GM19351 (cell line): ENCODE data around the gene TMEM11.
"Not testable (repeated sequence)": the region's sequence is repeated elsewhere in the genome, so short reads cannot be mapped to it uniquely, and the experiment has no call there.

Experiments
- ATAC-seq: cut with Tn5 transposase; IDR thresholded peaks from one replicate; pipeline ENCODE4 v1.9.1; 2021; ENCODE audit warnings: mild to moderate bottlenecking, moderate library complexity; ENCODE audit not compliant: unreplicated experiment

Gene TMEM11

GRCh38 chr17:21212826-21213637 is 929 bp downstream of the TMEM11 start:
- ATAC-seq = no peak

DNA sequence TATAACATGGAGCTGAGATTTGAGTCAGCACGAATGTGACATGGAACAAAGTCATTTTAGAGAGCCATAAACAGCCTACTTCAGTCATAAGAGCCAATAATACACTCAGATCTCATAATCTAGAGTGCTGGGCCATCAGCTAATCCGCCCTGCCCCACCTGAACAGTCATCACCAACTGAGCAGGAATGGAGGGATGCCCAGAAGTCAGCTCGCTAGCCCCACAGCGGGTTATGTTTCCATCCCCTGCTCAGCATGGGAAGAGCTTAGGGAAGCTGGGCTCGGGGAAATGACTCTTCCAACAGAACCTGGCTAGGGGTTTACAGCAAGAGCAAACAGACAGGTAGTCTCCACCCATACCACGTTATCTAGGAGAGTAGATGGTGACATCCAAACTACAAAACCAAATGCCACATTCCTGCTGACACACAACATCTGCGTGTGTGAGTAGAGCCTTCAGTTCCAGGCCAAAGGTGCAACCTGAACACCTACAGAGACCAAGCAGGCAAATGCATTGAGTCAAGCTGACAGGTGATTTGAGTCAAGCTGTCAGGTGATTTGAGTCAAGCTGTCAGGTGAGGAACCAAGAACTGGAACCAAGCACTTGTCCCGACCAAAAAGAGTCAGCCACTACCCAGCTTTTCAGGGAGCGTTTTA is 2.0 kb downstream of the TMEM11 start:
- no peak for ATAC-seq

DNA sequence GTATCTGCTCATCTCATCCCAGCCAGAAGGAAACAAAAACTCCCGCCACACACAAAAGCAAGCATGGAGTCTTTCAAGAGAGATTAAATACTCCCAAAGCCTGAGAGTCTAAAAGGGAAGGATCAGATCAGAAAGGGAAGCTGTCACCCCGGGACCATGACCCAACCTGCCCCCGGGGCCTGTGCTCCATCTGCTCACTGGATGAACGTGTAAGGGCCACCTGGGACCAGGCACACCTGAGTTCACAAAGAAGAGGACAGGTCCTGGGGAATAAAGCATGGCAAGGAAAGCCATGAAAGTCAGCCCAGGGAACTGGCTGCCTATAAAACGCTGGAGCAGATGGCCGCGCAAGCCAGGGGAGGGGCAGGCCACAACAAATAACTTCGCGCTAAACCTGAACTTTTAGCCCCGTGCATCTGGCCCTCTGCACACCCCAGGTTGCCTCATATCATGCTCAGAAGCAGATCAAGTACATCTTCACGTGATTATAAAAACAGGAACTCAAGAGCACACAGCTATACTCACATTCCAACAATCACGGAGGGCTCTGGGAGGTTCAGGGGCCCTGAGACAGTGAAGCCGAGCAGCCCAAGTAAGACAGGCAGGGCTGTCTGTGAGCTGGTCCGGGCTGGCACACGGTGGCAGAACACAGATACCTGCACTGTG is 3.4 kb downstream of the TMEM11 start:
- ATAC-seq = no peak

DNA sequence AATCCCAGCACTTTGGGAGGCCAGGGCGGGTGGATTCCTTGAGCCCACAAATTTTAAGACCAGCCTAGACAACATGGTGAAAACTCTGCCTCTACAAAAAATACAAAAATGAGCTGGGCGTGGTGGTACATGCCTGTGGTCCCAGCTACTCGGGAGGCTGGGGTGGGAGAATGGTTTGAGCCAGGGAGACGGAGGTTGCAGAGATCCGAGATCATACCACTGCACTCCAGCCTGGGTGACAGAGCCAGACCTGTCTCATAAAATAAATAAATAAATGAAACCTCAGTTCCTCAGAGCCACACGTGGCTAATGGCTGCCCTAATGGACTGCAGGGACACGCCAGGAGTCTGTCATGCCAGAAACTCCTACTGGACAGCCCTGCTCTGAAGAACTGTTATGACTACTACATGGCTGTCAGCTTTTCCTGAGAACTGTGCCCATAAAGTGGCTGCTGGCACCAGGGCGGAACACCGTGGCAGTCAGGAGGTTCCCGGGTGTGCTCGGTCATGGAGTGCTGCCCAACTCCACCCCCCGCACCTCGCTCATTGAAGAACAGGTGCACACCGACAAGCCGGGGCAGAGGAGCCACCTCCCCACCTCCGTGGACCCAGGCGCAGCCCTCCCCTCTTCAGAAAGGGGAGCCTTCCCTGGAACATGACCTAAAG is 4.3 kb downstream of the TMEM11 start:
- no peak for ATAC-seq

- no peak for ATAC-seq
Measured at GRCh38 chr17:21208352-21208751, 5.6 kb downstream of the TMEM11 start.

DNA sequence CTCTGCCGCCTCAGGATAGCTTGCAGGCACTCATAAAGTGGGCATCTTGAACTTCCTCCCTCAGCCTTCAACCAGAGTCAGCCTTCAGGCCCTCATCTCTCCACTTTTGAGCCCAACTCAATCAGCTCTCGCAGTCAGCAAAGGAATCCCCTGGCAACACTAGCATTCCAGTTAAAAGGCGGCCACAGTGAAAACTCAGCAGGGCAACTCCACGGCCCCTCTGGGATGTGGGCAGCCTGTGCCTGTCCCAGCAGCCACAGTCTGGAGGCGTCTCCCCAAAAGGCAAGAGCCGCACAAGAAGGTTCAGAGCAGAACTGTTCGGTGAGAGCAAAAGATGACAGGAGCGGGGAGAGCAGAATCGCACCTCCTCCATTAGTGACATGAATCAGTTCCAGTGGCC is 9.0 kb downstream of the TMEM11 start:
- no peak for ATAC-seq

DNA sequence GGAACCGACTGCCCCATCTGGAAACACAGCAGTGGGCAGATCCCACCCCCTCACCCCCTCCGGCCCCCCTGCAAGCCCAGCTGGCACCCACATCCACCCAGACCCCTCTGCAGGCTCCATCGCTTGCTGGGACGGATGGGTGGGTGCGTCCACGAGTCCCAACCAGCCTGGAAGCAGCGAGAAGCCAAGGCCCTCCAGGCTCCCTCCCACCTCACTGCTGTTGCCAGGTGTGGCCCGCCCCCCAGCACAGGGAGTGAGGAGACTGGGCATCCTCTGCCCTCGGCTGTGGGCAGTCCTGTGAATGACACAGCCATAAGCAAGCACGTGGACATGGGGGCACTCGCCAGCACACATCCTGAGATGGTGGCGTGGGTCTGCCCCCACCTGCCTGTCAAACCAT is 11.4 kb downstream of the TMEM11 start:
- ATAC-seq = no peak

DNA sequence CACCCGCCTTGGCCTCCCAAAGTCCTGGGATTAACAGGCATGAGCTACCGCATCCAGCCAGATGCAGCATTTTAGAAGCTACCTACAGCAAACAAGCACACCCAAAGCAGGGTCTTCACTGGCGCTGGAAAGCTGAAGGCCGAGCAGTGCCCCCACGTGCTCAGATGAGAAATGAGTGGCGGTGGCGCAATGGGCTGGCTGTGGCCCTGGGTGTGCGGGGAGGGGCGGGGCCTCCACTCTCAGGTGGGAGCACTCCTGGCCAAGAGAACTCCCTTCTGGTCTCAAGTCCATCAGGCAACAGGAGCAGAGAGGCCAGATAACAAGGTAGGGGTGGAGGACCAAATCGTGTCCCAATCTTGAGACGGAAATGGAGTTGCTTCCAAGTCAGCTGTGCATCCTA is 12.1 kb downstream of the TMEM11 start:
- no peak for ATAC-seq

GRCh38 chr17:21201298-21201595 is 12.7 kb downstream of the TMEM11 start:
- no peak for ATAC-seq

DNA sequence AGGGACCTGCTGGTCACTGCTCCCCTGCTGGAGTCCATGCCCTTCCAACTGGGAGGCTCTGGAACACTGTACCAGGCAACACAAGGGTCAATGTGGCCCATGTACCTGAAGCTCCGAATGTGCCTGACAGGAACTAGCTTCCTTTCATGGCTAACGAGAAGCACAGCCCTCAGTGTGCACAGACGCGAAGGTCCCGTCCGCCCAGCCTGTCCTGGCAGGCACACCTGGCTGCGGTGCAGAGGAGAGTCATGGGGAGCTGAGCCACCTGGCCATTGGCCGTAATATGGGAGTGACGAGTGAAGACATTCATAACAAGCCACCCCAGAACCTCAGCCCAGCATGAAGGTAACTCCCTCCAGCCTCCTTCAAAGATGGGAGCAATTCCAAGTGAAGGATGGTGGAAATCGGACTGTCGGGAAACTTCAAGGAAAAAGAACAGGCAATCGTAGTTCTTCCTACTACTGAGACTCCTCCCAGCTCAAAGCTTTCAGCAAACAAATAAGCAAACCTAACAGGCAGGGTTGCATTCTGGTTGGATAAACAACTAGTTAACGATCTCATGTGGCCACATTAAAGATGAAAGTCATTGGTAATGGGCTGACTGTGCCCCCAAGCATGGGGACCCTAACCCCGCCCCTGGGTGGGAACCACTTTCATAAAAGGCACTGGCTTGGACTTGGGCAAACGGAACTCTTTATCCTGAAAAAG is 13.2 kb downstream of the TMEM11 start:
- ATAC-seq = no peak

DNA sequence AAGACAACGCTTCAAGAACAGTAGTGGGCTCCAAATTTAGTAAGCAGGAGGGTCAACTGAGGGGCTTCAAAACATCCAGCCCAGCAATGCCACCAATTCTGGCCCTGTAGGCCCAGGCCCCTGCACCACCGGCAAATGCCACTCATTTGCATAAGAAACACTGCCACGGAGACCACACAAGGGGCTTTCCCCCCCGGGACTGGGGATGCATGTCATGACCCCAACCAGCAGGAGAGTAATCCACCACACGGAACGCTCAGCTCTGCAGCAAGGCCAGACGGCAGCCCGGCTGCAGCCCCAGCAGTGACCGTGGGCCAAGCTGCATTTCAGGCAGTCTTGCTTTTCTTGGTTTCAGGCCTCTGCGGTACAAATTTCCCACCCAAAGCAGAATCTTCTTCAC is 14.1 kb downstream of the TMEM11 start:
- no peak for ATAC-seq

DNA sequence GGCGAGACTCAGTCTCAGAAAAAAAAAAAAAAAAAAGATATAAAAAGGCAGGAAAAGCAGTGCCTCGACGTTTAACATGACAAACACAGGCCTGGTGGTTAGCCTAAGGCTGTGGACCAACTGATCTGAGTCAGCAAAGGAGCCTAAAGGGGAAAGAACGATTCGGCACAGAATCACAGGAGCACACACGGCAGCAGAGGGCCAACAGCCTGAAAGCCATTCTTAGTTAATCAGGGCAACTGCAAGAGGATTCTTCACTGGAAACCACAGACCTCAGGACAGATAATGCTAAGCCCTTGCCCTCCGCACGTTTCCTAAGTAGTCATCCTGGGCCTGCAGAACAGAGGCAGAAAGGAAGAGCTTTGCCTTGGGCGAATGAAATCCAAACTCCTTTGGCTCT is 14.7 kb downstream of the TMEM11 start:
- ATAC-seq = no peak

DNA sequence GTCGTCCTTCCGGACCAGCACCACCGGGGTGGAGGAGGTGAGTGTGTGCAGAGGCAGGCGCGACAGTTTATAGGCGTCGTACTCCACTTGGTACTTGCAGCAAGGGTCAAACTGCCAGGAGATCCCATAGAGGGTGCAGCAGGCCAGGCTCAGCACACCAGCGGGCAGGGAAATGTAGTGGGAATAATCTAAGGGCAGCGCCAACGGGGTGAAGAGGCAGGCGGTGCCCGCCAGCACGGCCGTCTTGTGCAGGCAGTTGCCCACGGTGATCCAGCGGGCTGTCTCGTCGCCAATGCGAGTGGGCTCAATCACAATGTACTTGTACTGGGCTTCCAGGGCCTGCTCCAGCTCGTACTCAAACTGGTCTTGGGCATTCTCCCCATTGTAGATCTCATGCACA is 15.6 kb downstream of the TMEM11 start:
- ATAC-seq = no peak

- ATAC-seq = no peak
Measured at GRCh38 chr17:21196126-21196525, 17.8 kb downstream of the TMEM11 start.

DNA sequence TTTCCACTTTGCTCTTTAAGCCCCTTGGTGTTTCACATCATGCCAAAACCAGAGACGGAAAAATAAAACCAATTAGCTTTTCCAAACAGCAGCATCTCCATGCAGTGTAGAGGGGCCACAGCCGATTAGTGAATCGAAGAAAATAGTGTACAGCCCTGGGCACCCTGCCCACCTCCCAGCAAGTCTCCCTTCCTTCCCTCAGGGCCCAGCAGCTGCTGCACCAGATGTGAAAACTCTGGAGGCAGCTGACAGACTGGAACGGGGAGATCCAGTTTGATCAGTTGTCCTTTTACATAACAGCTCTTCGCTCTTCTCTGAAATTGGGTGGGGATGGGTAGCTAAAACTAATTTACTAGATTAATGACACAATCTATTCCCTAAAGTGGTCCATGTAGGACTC is 19.3 kb downstream of the TMEM11 start:
- no peak for ATAC-seq

- ATAC-seq = no peak
Measured at GRCh38 chr17:21194226-21194625, 19.7 kb downstream of the TMEM11 start.

DNA sequence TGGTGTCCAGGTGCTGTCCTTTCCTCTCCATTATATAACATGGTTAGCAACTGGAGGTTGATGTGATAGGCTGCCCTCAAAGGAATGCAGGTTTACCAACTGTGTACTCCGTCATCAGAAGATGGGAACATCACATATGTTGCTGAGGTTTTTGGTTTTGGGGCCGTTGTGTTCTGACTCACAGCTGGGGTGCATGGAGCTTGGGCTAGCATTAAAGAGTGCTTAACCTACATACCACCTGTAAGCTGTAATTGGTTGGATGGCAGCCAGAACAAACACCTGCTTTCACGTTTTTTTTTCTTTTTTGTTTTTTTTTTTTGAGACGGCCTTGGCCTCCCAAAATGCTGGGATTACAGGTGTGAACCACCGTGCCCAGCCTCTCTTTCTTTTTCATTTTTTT is 20.9 kb downstream of the TMEM11 start:
- no peak for ATAC-seq

GRCh38 chr17:21192414-21192813 is 21.5 kb downstream of the TMEM11 start:
- ATAC-seq = not testable (repeated sequence)

- ATAC-seq = no peak
Measured at GRCh38 chr17:21191698-21192097, 22.3 kb downstream of the TMEM11 start.

- ATAC-seq = no peak
Measured at GRCh38 chr17:21190078-21190477, 23.9 kb downstream of the TMEM11 start.

DNA sequence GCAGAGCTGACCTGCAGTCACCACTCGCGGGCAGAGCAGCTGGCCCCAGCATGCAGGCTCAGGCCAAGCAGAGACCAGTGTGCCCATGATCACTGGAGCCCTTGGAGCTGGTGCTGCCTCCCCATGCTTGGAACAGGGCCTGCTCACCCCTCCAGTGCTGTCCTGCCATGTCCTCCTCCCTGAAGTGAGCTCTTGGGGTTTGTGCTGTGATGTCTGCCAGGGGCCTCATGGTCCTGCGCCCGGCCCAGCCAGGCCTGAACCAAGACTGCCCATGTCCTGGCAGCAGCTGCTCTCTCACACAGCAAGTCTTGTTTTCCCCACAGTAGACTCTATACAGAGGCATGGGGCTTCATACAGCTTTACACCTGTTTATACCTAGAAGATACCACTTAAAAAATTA is 24.6 kb downstream of the TMEM11 start:
- no peak for ATAC-seq
